Activated CD4-positive, alpha-beta T cell treated with anti-CD3 and anti-CD28 coated beads for 24 hours (primary cell): ENCODE results near the gene ARHGAP30.
"Not testable (repeated sequence)": the region's sequence is repeated elsewhere in the genome, so short reads cannot be mapped to it uniquely, and the experiment has no call there.

ENCODE experiments used
- DNase-seq, 2 donors: peaks; one replicate each; pipeline ENCODE4 v3.0.0-alpha.2; 2020; ENCODE audit warnings: low read depth in 2 of 2

ARHGAP30 gene

DNA sequence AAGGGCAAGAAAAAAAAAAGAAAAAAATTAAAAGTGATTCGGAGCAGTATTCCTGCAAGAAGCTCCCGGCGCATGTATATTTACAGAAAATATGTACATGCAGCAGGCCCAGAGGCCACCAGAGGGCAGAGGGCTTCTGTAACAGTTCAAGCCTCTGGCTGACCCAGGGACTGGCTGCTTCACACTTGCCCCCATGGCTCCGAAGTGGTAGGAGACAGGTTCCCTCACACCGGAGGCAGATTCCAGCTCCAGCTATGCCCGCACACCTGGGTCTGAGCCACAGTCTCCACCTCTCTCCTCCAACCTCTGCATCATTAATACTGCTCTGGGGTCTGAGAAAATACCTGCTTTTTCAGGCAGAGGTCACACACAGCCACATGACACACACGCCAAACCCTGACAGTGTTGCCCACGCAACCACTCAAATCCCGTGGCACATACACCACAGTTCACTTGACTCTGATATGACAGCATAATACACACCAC is 2.2 kb upstream of the ARHGAP30 start:
- no peak for DNase-seq

DNA sequence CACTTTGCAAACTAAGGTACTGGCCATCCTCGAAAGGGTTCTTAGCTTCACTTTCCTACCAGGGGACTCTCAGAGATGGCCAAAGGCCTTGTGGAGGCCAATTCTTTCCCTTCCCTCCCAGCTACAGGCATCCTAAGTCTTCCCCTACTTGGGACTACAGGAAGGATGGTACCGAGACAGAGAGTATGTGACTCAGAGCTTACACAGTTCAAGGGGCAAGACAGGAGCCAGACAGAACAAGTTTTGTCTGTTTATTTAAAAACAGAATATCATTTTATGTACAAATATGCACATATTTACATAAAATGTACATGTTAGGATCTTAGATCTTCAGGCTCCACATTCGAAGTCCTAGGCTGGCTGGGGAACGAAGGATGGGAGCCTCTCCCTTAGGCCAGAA is 1.1 kb upstream of the ARHGAP30 start:
- DNase-seq: no peak

DNA sequence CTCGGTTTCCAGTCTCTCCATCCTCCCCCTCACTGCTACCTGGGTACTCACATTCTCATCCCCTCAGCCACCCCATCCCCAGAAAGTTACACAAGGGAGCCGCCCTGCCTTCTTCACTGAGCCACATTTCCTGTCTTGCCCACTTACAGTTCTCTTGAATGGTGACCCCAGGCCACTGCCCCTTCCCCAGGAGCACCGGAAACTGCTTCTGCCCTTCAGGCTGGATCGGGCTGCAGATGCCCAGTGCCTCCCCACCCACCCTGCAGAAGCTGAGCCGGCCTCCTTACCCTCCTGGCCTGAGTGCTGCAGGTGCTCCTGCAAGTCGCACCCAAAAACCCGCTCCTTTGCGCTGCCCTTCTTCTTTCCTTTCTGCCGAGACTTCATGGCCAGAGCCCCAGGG is 450 bp downstream of the ARHGAP30 start:
- DNase-seq: no peak

DNA sequence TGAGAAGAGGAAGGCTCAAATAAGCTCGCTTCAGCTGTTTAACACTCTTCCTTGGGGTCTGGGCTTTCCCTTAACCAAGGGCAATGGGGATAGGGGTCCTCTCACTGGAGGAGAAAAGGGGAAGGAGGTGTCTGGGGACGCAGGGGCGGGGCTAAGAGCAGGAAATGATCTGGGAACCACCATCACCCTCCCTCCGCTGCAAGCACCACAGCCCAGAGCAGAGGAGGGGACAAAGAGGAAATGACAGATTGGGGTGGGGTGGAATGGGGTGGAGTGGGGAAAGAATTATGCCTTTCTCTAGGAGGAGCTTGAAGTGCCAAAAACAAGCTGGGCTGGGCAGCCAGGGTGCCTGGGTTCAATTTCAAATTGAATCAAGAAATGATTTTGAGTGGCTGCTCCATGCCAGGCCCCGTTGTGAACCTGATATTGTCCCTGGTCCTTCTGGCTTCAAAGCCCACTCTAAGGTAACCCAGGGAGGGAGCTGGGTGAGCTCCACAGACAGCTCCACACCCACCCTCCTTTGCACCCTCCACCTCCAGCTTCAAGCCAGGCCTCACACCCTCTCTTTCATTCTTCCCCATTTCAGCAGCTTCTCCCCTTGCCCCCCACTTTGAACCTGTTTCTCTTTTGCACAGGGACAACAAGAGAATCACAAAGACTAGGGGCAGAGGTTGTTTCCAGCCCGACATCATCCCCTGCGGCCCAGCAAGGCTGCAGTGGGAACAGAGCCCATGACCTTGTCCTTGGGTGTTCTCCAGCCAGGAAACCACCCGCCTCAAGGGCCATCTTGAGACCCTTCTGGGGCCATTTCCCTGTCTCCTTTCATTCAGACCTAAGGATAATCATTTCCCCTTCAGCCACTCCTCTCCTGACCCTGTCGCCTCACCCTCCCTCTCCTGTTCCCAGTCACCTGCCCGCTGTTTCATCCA is 1.1 kb downstream of the ARHGAP30 start:
- DNase-seq: peak; percentile 64 to 67

DNA sequence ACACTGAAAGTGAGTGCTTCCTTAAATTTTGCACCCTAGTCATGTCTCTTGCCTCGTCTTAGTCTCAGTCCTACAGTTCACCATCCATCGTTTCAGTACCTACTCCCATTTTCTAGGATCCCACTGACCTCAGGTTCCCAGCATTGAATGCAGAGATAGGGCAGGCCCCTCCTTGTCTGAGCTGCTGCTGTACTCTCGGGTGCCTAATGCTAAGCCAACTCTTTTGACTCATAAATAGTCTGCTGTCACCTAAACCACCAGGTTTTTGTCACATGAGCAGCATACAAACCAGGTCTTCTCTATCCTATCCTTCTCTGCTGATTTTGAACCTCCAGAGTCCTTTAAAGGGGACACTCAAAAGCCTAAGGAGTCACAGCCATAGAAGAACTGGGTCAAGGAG is 3.0 kb downstream of the ARHGAP30 start:
- no peak for DNase-seq

DNA sequence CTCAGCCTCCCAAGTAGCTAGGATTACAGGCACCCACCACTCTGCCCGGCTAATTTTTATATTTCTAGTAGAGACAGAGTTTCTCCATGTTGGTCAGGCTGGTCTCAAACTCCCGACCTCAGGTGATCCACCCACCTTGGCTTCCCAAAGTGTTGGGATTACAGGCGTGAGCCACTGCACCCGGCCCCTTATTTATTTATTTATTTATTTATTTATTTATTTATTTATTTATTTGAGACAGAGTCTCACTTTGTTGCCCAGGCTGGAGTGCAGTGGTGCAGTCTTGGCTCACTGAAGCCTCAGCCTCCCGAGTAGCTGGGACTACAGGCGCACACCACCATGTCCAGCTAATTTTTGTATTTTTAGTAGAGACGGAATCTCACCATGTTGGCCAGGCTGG is 4.0 kb downstream of the ARHGAP30 start:
- DNase-seq: not testable (repeated sequence)

DNA sequence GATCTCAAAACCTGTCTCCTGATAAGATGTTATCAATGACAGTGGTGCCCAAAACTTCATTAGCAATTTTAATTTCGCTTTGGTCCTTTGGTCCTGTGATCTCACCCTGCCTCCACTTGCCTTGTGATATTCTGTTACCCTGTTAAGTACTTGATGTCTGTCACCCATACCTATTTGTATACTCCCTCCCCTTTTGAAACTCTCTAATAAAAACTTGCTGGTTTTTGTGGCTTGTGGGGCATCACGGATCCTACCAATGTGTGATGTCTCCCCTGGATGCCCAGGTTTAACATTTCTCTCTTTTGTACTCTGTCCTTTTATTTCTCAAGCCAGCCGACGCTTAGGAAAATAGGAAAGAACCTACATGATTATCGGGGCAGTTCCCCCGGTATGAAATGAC is 5.8 kb downstream of the ARHGAP30 start:
- not testable (repeated sequence) for DNase-seq

DNA sequence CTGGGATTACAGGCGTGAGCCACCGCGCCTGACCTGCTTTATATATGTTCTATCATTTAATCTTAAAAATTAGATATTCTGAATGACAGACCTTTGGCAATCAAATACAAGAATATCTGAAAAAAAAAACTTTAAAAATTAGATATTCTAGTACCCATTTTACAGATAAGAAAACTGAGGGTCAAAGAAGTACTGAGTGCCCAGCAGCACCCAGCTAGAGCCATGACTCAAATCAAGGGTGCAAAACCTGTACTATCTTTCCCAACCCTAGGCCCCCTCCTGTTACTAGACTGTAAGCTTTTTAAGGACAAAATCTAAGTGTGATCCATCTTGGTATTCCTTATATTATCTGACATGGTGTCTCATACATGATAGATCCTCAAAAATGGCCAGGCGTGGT is 8.3 kb downstream of the ARHGAP30 start:
- no peak for DNase-seq

DNA sequence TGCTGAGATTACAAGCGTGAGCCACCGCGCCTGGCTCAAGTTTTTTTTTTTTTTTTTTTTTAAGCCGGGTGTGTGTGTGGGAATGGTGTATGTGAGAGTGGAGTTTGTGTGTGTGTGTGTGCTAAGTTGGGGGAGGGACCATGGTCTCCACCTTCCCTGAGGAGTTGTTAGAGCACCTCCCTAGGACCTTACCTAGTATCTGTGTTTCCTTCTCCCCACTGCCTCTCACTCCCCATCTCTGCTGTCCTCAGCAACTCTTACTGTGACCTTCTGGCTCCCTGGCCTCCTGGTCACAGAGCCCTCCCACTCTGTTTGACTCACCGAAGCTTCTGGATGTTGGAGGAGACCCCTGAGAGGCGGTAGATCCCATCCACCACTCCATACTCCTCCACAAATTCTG is 10.4 kb downstream of the ARHGAP30 start:
- DNase-seq: no peak

DNA sequence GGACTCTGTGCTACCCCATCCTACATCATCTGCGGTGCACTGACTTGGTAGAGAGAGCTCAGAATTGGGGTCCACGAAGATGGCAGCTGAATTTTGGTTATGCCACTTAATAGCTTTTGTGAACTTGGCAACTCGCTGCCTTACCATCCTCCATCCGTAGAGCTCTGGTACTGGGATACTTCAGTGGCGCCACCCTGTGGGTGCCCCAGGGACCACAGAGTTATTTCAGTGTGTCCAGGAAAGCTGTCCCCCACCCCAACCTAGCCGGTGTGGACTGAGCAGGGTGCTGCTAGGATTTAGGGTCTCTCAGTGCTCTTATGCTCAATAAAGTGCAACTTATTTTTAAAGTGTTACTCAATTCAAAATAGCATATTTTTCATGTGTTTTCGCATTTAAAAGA is 14.9 kb downstream of the ARHGAP30 start:
- no peak for DNase-seq

DNA sequence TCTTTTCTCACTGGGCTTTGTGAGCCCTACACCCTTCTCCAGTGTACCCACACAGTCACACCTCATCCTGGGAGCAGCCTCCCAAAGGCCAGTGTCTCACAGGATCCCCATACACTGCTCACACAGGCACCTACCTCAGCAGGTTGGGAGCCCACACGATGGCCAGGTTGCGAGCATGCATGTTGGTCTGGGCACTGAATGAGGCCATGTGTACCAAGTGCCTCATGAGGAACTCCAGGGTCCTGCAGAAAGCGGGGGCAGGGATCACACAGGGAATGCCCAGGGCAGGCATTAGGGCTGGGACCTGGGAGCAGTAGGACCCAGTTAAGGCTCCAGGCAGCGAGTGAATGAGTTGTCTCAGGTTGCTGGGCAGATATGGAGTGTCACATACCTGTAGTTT is 15.5 kb downstream of the ARHGAP30 start:
- DNase-seq: no peak

DNA sequence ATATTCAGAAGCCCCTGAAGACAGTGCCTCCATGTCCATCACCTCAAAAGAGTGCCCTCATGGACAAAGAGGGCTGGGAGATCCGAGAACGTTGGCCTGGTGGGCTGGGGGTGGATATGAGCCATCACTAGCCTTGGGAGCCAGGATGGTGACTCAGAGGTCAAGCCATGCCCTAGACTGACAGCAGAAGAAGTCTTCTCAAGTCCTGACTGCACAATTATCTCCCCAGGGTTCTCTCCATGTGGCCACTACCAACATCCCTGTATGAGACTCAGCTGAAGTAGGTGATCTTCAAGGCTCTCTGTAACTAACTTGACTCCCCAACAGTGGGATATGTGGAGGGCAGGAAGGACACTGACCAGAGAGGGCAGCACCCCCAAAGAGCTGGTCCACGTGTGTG is 16.8 kb downstream of the ARHGAP30 start:
- DNase-seq: no peak

DNA sequence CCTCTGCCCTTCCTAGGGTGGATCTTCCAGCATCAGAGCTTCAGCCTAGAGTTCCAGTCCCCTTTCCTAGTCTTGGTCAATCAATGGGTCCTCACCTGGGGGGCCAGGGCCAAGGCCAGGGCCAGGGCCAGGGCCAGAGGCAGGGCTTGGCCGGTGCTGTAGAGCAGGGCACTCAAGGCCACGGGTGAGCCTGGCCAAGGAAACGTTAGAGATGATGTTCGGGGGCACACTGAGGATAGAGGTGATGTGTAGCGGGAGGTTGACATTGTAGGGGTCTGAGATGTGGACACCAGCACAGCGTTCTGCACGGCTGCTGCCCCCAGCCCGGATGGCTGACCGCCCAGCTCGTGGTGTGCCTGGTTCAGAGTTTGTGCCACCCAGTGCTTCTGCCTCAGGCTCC is 18.5 kb downstream of the ARHGAP30 start:
- DNase-seq: no peak

DNA sequence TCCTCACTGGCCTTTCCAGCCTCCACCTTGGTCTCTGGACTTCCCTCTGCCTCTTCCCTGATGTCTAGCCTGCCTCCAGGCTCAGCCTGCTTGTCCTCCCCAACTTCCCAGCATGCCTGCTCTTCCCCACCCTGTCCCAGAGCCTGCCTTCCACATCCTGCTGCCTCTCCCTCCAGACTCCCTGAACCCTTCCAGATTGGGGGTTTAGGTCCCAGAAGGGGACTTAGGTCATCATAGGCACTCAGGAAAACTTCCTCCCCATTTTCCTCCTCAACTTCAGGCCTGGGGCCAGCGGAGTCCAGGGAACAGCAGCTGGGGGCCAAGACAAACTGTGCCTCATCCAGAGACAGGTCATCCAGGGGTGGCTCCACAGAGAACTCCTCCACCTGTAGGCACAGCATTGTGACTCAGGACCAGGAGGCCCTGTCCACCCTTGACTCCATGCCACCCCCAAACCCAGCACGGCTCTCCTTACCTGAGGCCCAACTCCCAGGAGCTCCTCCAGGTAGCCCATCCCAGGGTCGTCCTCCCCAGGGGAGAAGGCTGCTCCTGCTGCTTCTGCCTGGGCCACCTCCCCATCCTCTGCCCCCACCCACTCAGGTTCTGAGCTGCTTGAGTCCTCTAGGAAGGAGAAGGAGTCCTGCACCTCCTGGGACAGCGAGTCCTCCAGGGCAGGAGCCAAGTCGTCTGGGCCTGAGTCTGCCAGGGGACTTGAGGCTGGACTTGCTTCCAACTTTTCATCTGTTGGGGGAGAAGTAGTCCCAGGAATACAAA is 20.6 kb downstream of the ARHGAP30 start:
- DNase-seq: no peak

DNA sequence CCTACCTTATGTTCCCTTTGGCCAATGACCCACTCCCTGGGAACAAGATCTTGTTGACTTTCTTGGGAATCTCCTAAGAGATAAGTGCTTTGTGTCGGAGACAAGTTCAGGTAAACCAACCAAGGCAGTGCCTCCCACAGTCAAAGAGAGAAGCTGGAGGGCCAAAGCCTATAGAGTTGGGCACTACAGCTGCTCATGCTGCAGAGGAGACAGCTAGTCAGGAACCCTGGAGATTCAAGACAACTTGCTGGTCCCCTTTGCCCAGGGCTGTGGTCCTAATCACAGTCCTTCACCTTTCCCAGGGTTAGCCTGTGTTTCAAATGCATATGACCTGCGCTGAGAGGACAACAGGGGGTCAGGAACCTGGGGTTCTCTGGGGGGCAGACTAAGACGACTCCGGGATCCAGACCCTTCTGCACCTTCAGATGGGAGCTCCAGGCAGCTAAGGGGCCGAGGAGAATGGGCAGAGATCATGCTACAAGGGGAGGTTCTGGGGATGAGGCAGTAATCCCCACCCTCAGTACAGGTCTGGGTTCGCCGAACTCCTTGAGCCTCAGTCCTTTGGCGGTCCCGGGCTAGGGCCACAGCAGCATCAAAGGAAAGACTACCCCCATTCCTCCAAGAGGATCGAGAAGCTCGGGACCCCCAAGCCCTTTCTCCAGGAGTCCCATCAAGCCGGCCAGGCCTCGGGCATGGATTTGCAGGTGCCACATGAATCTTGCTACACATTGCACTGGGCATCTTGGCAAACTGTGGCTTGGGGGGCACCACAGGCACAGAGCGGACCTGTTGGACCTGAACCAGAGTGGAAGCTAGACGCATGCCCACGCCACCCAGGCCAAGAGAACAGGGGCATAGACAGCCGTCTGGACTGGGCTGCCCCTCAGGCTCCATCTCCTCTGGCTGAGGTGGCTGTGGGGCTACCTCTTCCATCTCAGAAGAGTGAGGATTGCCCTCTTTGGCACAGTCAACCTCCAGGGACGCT is 22.0 kb downstream of the ARHGAP30 start:
- no peak for DNase-seq

DNA sequence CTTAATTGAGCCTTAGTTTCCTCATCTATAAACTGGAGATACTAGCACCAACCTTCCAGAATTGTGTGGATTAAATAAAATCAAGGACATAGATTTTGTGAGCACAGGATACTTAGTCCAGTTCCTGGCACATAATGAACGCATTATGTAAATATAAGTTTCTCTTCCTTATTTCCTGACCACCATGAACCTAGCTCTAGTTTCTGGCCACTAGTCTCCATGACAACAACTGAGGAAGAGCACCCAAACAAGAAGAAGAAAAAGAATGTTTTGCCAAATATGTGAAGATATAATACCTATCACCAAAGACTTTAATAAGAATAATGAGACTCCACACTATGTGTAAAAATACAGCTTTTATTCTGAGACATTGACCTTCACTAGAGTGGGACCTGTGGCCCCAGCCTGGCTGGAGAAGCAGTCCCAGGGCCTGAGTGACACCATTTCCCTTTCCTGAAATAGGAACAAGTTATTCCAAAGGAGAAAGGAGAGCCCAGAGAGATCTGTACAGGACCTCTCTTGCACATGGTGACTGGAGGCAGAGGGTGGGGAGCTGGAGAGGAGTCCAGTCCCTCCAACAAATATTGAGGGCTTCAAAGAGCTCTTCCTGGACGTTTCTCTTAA is 23.0 kb downstream of the ARHGAP30 start:
- no peak for DNase-seq

DNA sequence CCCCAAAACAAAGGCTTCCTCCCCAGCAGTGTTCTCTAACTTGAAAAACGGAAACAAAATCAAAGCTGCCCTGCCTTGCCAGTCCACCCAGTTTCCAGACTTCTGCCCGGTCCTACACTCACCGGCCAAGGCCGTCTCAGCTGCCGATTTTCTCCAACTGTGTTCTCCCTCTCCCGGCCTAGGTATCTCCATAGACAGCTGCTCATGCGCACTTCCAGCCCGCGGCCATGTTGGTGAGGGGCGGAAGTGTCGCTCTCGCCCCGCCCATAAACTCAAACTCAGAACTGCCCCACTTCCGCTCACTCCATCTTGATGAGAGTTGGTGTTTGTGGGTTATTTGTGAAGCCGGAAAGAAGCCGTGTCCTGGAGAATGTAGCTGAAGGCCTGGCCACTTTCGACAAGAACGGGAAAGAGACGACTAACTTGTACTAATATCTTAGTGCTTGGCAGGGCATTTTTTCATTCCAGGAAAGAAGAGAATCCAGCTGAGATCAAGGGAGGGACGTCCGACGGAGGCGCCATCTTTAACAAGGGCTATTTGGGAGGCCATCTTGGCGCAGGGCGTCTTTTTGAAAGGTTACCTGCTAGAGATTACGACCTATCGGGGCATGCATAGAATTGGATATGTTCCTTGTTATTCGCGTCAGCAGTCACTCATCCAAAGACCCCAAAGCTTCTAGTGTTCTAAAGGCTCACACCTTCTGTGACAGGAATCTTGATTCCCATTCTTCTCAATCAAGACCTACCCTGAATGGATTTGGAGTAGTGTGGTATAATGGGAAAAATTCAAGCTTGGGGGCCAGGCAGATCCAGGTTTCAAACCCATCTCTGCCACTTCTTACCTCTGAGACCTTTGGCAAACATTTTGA is 23.7 kb downstream of the ARHGAP30 start, which contains the start of gene USF1:
Gene USF1 (minus strand): TSS at position 242 of the 869 bp plus-strand sequence. CDS start 2,702 bp downstream, outside the sequence.
- peak; percentile 79 to 85 for DNase-seq

DNA sequence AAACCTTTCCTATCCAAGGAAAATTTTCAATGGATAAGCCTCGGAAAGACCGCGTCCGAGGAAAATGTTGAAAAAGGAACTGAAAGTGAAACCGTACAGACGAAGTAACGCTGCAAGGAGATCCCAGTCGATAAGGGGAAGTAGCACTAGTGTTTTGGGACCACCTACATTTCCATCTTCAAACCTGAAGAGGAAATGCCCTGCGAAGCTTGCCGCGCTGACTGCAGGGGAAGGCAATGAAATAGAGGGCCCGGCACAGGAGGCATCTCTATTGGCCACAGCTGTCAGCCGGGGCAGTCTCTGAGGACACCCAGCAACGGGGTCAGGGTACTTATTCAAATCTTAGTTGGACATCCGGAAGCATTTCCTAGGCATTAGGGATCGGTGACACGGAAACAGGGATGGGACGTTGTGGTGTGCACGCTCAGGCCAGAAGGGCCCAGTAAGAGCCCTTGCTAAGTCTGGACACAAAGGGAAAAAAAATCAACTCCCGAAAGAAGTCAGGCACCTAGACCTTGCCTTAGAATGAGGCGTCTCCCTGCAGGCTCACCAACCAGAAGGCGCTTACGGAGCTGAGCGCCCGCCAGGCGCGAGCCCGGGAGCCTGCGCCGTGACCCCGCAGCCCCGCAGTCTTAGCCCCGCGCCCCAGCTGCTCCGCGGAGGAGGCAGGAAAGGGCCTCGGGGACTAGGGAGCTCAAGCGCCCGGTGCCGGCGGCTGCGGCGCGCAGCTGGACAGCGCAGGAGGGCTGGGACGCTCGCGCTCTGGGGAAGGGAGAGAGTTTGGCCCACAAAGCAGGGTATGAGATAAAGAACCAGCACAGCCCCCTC is 24.6 kb downstream of the ARHGAP30 start:
- no peak for DNase-seq

DNA sequence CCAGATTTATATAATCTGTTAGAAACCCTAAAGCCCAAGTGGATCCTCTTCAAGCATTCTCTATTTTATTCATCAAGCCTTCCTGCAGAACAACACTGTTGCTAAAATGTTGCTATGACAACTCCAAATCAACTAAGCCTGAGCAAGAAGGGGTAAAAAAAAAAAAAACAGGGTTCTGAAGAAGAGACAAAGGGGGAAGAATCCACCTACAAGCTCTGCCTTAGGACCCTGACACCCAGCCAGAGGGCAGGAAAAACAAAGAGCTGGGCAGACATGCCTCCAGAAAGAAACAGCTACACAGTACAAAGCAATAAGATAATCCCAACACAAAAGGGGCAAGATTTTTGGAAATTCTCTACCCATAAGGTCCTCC is 25.2 kb downstream of the ARHGAP30 start:
- no peak for DNase-seq
